Measurements from ENCODE around the gene PCDHGC3.

Gene PCDHGC3

GRCh38 chr5:141508798-141509611 lies 33.2 kb downstream of the PCDHGC3 start:
- no peak for DNase-seq

- no peak for DNase-seq
Observed at GRCh38 chr5:141510160-141510559, 34.4 kb downstream of the PCDHGC3 start.

GRCh38 chr5:141510850-141511601 lies 35.3 kb downstream of the PCDHGC3 start:
- DNase-seq: no peak

- DNase-seq: no peak
Observed at GRCh38 chr5:141511771-141512325, 36.1 kb downstream of the PCDHGC3 start.

- peak; percentile 85 for DNase-seq
Observed at GRCh38 chr5:141512390-141512910, 36.7 kb downstream of the PCDHGC3 start.

- DNase-seq: peak; percentile 34
Observed at GRCh38 chr5:141512911-141513626, 37.3 kb downstream of the PCDHGC3 start.

- DNase-seq: peak; percentile 70
Observed at GRCh38 chr5:141513627-141514329, 38.0 kb downstream of the PCDHGC3 start.

- no peak for DNase-seq
Observed at GRCh38 chr5:141514330-141515133, 38.8 kb downstream of the PCDHGC3 start.

GRCh38 chr5:141515141-141515540 lies 39.4 kb downstream of the PCDHGC3 start:
- DNase-seq: no peak

- no peak for DNase-seq
Observed at GRCh38 chr5:141515946-141516671, 40.3 kb downstream of the PCDHGC3 start.

GRCh38 chr5:141516672-141517025 lies 40.9 kb downstream of the PCDHGC3 start:
- DNase-seq: no peak

GRCh38 chr5:141517312-141517711 lies 41.5 kb downstream of the PCDHGC3 start:
- DNase-seq: no peak

- no peak for DNase-seq
Observed at GRCh38 chr5:141517880-141518617, 42.3 kb downstream of the PCDHGC3 start.

GRCh38 chr5:141518618-141519015 lies 42.9 kb downstream of the PCDHGC3 start:
- no peak for DNase-seq

GRCh38 chr5:141519605-141520565 lies 44.1 kb downstream of the PCDHGC3 start:
- no peak for DNase-seq

- no peak for DNase-seq
Observed at GRCh38 chr5:141521244-141521781, 45.5 kb downstream of the PCDHGC3 start.

GRCh38 chr5:141522301-141522700 lies 46.5 kb downstream of the PCDHGC3 start:
- no peak for DNase-seq

GRCh38 chr5:141523991-141524390 lies 48.2 kb downstream of the PCDHGC3 start:
- DNase-seq: no peak

Measured in activated CD8-positive, alpha-beta memory T cell treated with anti-CD3 and anti-CD28 coated beads, Interleukin-2, amount 50 U/mL, for 4 hours (primary cell).